ENCODE measurements around the gene EDC4.

DNA sequence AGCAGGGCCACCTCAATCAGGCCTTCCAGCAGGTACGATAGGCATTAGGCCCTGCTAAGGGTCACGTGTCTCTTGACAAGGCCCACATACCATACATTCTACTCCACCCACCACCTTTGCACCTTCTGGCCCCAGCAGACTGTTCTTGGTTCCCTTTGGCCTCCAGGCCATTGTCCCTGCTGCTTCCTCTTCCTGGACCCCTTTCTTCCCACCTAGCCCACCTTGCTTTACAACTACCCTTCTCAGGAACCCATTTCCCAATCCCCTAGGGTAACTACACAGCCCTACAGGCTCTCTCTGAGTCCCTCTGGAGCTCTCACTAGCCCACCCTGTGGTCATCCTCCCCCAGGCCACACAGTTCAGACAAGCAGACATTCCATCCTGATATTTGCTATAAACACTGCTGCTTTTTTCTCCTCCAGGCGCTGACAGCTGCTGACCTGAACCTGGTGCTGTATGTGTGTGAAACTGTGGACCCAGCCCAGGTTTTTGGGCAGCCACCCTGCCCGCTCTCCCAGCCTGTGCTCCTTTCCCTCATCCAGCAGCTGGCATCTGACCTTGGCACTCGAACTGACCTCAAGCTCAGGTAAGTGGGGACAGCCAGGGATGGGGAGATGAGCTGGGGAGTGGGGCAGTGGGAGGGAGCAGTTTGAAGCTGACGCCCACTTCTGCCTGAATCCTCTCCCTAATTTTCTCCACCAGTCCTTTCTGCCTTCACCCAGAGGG is 10.5 kb downstream of the EDC4 start:
- TF ChIP-seq, protein P1, sequence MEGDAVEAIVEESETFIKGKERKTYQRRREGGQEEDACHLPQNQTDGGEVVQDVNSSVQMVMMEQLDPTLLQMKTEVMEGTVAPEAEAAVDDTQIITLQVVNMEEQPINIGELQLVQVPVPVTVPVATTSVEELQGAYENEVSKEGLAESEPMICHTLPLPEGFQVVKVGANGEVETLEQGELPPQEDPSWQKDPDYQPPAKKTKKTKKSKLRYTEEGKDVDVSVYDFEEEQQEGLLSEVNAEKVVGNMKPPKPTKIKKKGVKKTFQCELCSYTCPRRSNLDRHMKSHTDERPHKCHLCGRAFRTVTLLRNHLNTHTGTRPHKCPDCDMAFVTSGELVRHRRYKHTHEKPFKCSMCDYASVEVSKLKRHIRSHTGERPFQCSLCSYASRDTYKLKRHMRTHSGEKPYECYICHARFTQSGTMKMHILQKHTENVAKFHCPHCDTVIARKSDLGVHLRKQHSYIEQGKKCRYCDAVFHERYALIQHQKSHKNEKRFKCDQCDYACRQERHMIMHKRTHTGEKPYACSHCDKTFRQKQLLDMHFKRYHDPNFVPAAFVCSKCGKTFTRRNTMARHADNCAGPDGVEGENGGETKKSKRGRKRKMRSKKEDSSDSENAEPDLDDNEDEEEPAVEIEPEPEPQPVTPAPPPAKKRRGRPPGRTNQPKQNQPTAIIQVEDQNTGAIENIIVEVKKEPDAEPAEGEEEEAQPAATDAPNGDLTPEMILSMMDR (conservative IDR thresholded peaks at IDR 0.05; ENCODE audit: low read length), result no peak
- TF ChIP-seq EZH2phosphoT487 (IDR thresholded peaks at IDR 0.05; ENCODE audit: borderline replicate concordance, low read depth, low read length), result no peak

Data from OCI-LY7 (cell line).